Activated naive CD4-positive, alpha-beta T cell treated with anti-CD3 and anti-CD28 coated beads for 36 hours (primary cell): ENCODE measurements around the gene DNAJB6. TPM values are rescaled to one million over a fixed set of nuclear protein-coding genes. Genes with fewer than 3 reads are reported as not detected.
A peak's percentile ranks its signal among the peaks of the same experiment; 100 is the strongest.

ENCODE experiments used
- CTCF ChIA-PET: fragments of 350-600 bp; sonication (Branson Sonifier 250); formaldehyde crosslinking; loops from one replicate; lab custom pipeline; 2021; ENCODE audit warnings: antibody characterized with exemption; lab: Charles Lee
- DNase-seq: peaks from one replicate; pipeline ENCODE4 v3.0.0-alpha.2; 2020
- H3K27ac Mint-ChIP-seq: one replicate; pipeline ENCODE4 v1.8.0; 2021; ENCODE audit warnings: mild to moderate bottlenecking, mixed read lengths
- H3K27me3 Mint-ChIP-seq: one replicate; pipeline ENCODE4 v1.8.0; 2021; ENCODE audit warnings: low read depth, mixed read lengths
- H3K36me3 Mint-ChIP-seq: one replicate; pipeline ENCODE4 v1.8.0; 2021; ENCODE audit warnings: low read depth, mixed read lengths
- H3K4me1 Mint-ChIP-seq: one replicate; pipeline ENCODE4 v1.8.0; 2021; ENCODE audit warnings: low read depth, mixed read lengths
- H3K4me3 Mint-ChIP-seq: one replicate; pipeline ENCODE4 v1.8.0; 2021; ENCODE audit warnings: mild to moderate bottlenecking, moderate library complexity, mixed read lengths
- H3K9me3 Mint-ChIP-seq: one replicate; pipeline ENCODE4 v1.8.0; 2021; ENCODE audit warnings: mixed read lengths
- intact Hi-C: fragments of 100-400 bp; cut with micrococcal nuclease; formaldehyde crosslinking; loops from one replicate; pipeline ENCODE4 v1.15.1; 2023
- total RNA-seq, 2 experiments: library from RNA; stranded (reverse); gene quantifications; one replicate each; pipeline ENCODE4 v1.2.3, GENCODE V29; 2021

Gene DNAJB6
- total RNA-seq, 2 experiments from 2014 or later = 69.0 to 72.1 TPM

GRCh38 chr7:157409753-157410727, 73.2 kb downstream of the DNAJB6 start:
- DNase-seq = no peak
- no peak overlapping the region for H3K27ac Mint-ChIP-seq
- H3K4me3 Mint-ChIP-seq = no peak overlapping the region
- H3K4me1 Mint-ChIP-seq = peaks cover 5% of the 10 kb centered on the region
- intact Hi-C loops = no loop called here
- H3K27me3 Mint-ChIP-seq = no peaks in the 10 kb centered on the region
- no peaks in the 10 kb centered on the region for H3K9me3 Mint-ChIP-seq
- CTCF ChIA-PET = no interaction called here
- peaks cover 8% of the 10 kb centered on the region for H3K36me3 Mint-ChIP-seq

GRCh38 chr7:157410831-157411556, 74.2 kb downstream of the DNAJB6 start:
- Mint-ChIP-seq H3K9me3 (no peaks in the 10 kb centered on the region), H3K27ac (no peak overlapping the region), H3K36me3 (peaks cover 11% of the 10 kb centered on the region), H3K27me3 (no peaks in the 10 kb centered on the region), H3K4me3 (no peak overlapping the region), H3K4me1 (peaks cover 3% of the 10 kb centered on the region)
- no peak for DNase-seq
- intact Hi-C loops = no loop called here
- CTCF ChIA-PET = no interaction called here

- H3K27me3 Mint-ChIP-seq = no peaks in the 10 kb centered on the region
- intact Hi-C loops = no loop called here
- CTCF ChIA-PET = no interaction called here
- DNase-seq = no peak
- no peaks in the 10 kb centered on the region for H3K9me3 Mint-ChIP-seq
- H3K4me1 Mint-ChIP-seq = peaks cover 3% of the 10 kb centered on the region
- no peak overlapping the region for H3K4me3 Mint-ChIP-seq
- peaks cover 11% of the 10 kb centered on the region for H3K36me3 Mint-ChIP-seq
- H3K27ac Mint-ChIP-seq = peak overlapping the region; percentile 59
Measured at GRCh38 chr7:157411580-157411979, 74.8 kb downstream of the DNAJB6 start.

GRCh38 chr7:157412021-157412443, 75.2 kb downstream of the DNAJB6 start:
- no peaks in the 10 kb centered on the region for H3K9me3 Mint-ChIP-seq
- no peak overlapping the region for H3K4me3 Mint-ChIP-seq
- intact Hi-C loops = no loop called here
- peaks cover 15% of the 10 kb centered on the region for H3K36me3 Mint-ChIP-seq
- no peaks in the 10 kb centered on the region for H3K27me3 Mint-ChIP-seq
- peaks cover 3% of the 10 kb centered on the region for H3K4me1 Mint-ChIP-seq
- H3K27ac Mint-ChIP-seq = no peak overlapping the region
- CTCF ChIA-PET = no interaction called here
- DNase-seq = peak; percentile 27

DNA sequence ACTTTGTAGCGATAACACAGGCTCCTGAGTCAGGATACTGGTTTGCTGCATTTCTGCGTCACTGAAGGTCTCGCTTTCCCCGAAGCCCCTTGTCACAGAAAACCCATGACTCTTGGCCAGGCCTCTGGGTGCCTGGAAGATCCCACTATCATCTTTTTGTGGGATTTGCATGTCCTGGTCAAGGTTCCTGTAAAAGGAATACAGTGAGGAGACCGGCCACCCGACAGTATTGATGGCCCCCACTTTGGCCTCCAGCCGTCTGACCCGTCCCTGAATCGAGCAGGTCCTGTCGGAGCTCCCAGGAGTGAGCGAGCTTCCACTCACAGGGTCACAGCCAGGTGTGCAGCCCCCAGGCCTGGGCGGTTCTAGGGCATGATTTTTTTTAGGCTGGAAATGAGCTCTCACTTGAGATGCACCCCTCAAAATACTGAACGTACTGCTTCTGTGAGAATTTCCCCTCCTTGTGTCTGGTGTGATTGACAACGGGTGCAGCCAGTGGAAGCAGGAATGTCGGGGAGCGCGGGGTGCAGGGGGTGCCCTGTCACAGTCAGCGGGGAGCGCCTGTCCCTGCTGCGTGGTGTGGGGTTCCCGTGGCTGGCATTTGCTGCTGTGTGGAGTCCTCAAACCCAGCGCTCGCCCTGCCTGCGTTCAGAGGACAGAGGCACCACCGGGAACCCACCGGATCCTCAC, 75.8 kb downstream of the DNAJB6 start:
- Mint-ChIP-seq H3K4me1 (peaks cover 3% of the 10 kb centered on the region), H3K27me3 (no peaks in the 10 kb centered on the region), H3K36me3 (peaks cover 17% of the 10 kb centered on the region), H3K4me3 (no peak overlapping the region), H3K9me3 (no peaks in the 10 kb centered on the region), H3K27ac (no peak overlapping the region)
- CTCF ChIA-PET = no interaction called here
- no peak for DNase-seq
- intact Hi-C loops = no loop called here

- no peak for DNase-seq
- Mint-ChIP-seq H3K27me3 (no peaks in the 10 kb centered on the region), H3K4me3 (no peak overlapping the region), H3K36me3 (peaks cover 15% of the 10 kb centered on the region), H3K4me1 (peaks cover 3% of the 10 kb centered on the region), H3K9me3 (no peaks in the 10 kb centered on the region), H3K27ac (no peak overlapping the region)
- CTCF ChIA-PET = no interaction called here
- intact Hi-C loops = no loop called here
Measured at GRCh38 chr7:157413881-157414701, 77.3 kb downstream of the DNAJB6 start.

GRCh38 chr7:157414702-157415096, 77.9 kb downstream of the DNAJB6 start:
- Mint-ChIP-seq H3K4me3 (no peak overlapping the region), H3K36me3 (peaks cover 15% of the 10 kb centered on the region), H3K9me3 (no peaks in the 10 kb centered on the region), H3K4me1 (peaks cover 3% of the 10 kb centered on the region), H3K27ac (no peak overlapping the region), H3K27me3 (no peaks in the 10 kb centered on the region)
- no peak for DNase-seq
- CTCF ChIA-PET = no interaction called here
- intact Hi-C loops = no loop called here

DNA sequence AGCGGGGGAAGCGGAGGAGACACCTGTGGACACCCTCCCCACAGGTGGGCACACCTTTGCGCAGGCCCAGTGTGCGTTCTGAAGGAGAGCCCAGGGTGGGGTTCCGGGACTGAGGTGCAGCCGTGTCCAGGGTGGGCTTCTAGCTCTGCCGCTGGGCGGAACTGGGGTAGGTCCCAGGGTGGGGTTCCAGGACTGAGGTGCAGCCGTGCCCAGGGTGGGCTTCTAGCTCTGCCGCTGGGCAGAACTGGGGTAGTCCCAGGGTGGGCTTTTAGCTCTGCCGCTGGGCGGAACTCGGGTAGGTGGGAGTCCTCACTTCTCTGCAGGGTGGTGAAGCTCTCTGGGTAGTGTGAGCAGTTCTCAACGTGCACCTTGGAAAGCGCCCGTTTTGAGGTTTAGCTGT, 78.7 kb downstream of the DNAJB6 start:
- H3K4me3 Mint-ChIP-seq = no peak overlapping the region
- H3K36me3 Mint-ChIP-seq = peaks cover 14% of the 10 kb centered on the region
- no peaks in the 10 kb centered on the region for H3K9me3 Mint-ChIP-seq
- no peak for DNase-seq
- H3K27me3 Mint-ChIP-seq = no peaks in the 10 kb centered on the region
- peaks cover 3% of the 10 kb centered on the region for H3K4me1 Mint-ChIP-seq
- intact Hi-C loops = no loop called here
- CTCF ChIA-PET = interaction anchor here (0.7 kb wide), 1 partner anchor 1083 kb away, joined by 3 read pairs; no protein-coding TSS in a partner anchor
- no peak overlapping the region for H3K27ac Mint-ChIP-seq

- Mint-ChIP-seq H3K9me3 (no peaks in the 10 kb centered on the region), H3K4me3 (no peak overlapping the region), H3K27me3 (no peaks in the 10 kb centered on the region), H3K27ac (no peak overlapping the region), H3K36me3 (peaks cover 11% of the 10 kb centered on the region), H3K4me1 (peaks cover 3% of the 10 kb centered on the region)
- CTCF ChIA-PET = interaction anchor here (0.7 kb wide), 1 partner anchor 1082 kb away, joined by 3 read pairs; no protein-coding TSS in a partner anchor
- DNase-seq = no peak
- intact Hi-C loops = no loop called here
Measured at GRCh38 chr7:157416011-157416410, 79.2 kb downstream of the DNAJB6 start.

DNA sequence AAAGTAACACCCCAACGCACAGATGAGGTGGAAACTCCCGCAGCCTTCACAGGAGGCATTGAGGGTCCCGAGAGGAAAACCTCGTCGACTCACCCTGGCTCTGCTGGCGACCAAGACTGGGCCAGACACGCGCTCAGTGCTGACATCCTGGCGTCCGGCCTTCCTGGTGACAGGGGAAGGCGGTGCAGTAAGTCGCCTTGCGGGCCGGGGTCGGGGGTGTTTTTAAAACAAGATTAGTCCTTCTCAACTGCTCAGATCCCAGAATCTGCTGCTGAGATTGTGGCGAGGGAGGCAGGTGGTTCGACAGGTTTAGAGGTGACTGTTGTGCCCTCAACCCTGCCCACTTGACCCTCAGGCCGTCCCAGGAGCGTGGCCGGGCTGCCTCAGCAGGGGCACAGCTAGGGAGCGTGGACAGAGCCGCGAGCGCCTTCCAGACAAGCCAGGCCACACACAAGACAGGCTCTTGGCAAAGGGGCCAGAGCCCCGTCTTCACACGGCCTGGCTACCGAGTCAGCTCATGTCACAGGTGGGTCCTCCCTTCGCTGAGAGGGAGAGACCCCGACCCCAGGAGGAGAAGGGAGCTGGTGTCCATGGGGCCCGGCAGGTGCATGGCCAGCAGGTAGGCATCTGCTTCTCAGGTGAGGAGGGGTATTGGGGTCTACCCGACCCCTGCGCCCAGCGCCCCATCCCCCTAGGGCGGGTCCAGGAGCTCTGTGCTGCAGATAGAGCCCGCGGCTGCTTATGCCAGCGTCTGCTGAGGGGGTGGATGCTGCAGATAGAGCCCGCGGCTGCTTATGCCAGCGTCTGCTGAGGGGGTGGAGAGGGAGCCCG, 81.6 kb downstream of the DNAJB6 start:
- CTCF ChIA-PET = no interaction called here
- intact Hi-C loops = no loop called here
- Mint-ChIP-seq H3K9me3 (no peaks in the 10 kb centered on the region), H3K27ac (no peak overlapping the region), H3K27me3 (no peaks in the 10 kb centered on the region), H3K4me1 (no peaks in the 10 kb centered on the region), H3K4me3 (no peak overlapping the region), H3K36me3 (peaks cover 9% of the 10 kb centered on the region)
- no peak for DNase-seq

DNA sequence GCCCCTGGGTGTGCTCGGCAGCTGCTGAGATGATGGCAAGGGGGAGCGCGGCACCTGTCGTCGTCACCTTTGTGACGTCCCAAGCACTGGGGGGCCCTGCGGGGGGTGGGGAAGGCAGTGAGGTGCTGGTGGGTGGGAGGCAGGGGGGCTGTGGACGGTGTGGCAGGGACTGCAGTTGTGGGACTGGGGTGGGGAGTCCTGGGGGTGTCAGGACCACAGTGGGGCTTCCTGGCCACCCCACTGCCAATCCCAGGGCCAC, 82.2 kb downstream of the DNAJB6 start:
- H3K4me1 Mint-ChIP-seq = no peaks in the 10 kb centered on the region

More for the DNA sequence above, 82.2 kb downstream of the DNAJB6 start:
- intact Hi-C loops = no loop called here
- no peaks in the 10 kb centered on the region for H3K9me3 Mint-ChIP-seq
- DNase-seq = no peak
- no peaks in the 10 kb centered on the region for H3K27me3 Mint-ChIP-seq
- CTCF ChIA-PET = no interaction called here
- peaks cover 9% of the 10 kb centered on the region for H3K36me3 Mint-ChIP-seq
- H3K4me3 Mint-ChIP-seq = no peak overlapping the region
- no peak overlapping the region for H3K27ac Mint-ChIP-seq
